IMR-90 (cell line): ENCODE results near the gene NKPD1. TPM values are rescaled to one million over a fixed set of nuclear protein-coding genes. Genes with fewer than 3 reads are reported as not detected.

Source experiments
- ATAC-seq: fragments of 200-7000 bp; cut with Tn5 transposase; 2 replicates; pipeline ENCODE4 v1.9.1; 2020; ENCODE audit warnings: low read depth, mild to moderate bottlenecking, moderate library complexity
- BruUV-seq: library from RNA; stranded (reverse); fragments of 400-500 nt; replicated peaks from 2 replicates; lab custom pipeline; 2021; lab: Mats Ljungman, UMichigan
- CTCF ChIA-PET: fragments of 300-600 bp; formaldehyde crosslinking; extraction: SDS; loops from one replicate; lab custom pipeline; 2021; ENCODE audit warnings: antibody characterized with exemption; lab: Yijun Ruan, JAX
- POLR2A ChIA-PET: fragments of 300-600 bp; sonication (Branson Sonifier 250); formaldehyde crosslinking; loops from one replicate; lab custom pipeline; 2022; ENCODE audit warnings: antibody characterized with exemption; ENCODE audit not compliant: unreplicated experiment; lab: Charles Lee
- DNase-seq: peaks from one replicate; pipeline ENCODE4 v3.0.0; 2013
- H2AFZ ChIP-seq: replicated peaks from 2 replicates; pipeline ENCODE3; 2013; ENCODE audit warnings: low read length, mild to moderate bottlenecking; ENCODE audit not compliant: poor library complexity
- H2AK5ac ChIP-seq: 2 replicates; pipeline ENCODE4 v1.6.1; 2013; ENCODE audit warnings: low read depth, low read length, inconsistent platforms
- H2AK9ac ChIP-seq: replicated peaks from 2 replicates; pipeline ENCODE3; 2013; ENCODE audit warnings: mild to moderate bottlenecking, low read depth, low read length, moderate library complexity; ENCODE audit not compliant: poor library complexity
- H2BK120ac ChIP-seq: 2 replicates; pipeline ENCODE4 v1.6.1; 2013; ENCODE audit warnings: low read depth, low read length, inconsistent platforms
- H2BK15ac ChIP-seq: 3 replicates; pipeline ENCODE4 v1.6.1; 2013; ENCODE audit warnings: low read depth, low read length, inconsistent platforms
- H2BK20ac ChIP-seq: 2 replicates; pipeline ENCODE4 v1.6.1; 2013; ENCODE audit warnings: low read depth, mild to moderate bottlenecking, inconsistent platforms, low read length, moderate library complexity
- H2BK5ac ChIP-seq: 2 replicates; pipeline ENCODE4 v1.6.1; 2013; ENCODE audit warnings: mild to moderate bottlenecking, low read depth, low read length, inconsistent platforms; ENCODE audit not compliant: poor library complexity, severe bottlenecking
- H3K14ac ChIP-seq: replicated peaks from 2 replicates; pipeline ENCODE4 v1.6.1; 2013; ENCODE audit warnings: low read depth, low read length, inconsistent platforms
- H3K18ac ChIP-seq: 2 replicates; pipeline ENCODE4 v1.6.1; 2013; ENCODE audit warnings: low read depth, low read length, control low read depth
- H3K23ac ChIP-seq: 2 replicates; pipeline ENCODE4 v1.6.1; 2013; ENCODE audit warnings: low read depth, low read length, inconsistent platforms
- H3K27ac ChIP-seq: 2 replicates; pipeline ENCODE4 v1.5.1; 2013; ENCODE audit warnings: mild to moderate bottlenecking, control low read depth, low read length; ENCODE audit not compliant: insufficient read depth
- H3K27me3 ChIP-seq: 2 replicates; pipeline ENCODE4 v1.6.1; 2013; ENCODE audit warnings: low read length; ENCODE audit not compliant: control insufficient read depth, insufficient read depth
- H3K36me3 ChIP-seq: 2 replicates; pipeline ENCODE4 v1.6.1; 2013; ENCODE audit warnings: low read length, mixed read lengths; ENCODE audit not compliant: control insufficient read depth, insufficient read depth
- H3K4ac ChIP-seq: 2 replicates; pipeline ENCODE4 v1.6.1; 2013; ENCODE audit warnings: low read depth, low read length, inconsistent platforms
- H3K4me1 ChIP-seq: 2 replicates; pipeline ENCODE4 v1.6.1; 2013; ENCODE audit warnings: low read length, mixed read lengths; ENCODE audit not compliant: control insufficient read depth, insufficient read depth
- H3K4me2 ChIP-seq: 2 replicates; pipeline ENCODE4 v1.6.1; 2013; ENCODE audit warnings: low read depth, mild to moderate bottlenecking, control low read depth, low read length, moderate library complexity
- H3K4me3 ChIP-seq: 2 replicates; pipeline ENCODE4 v1.5.1; 2013; ENCODE audit warnings: low read depth, mild to moderate bottlenecking, control low read depth, low read length, moderate library complexity; ENCODE audit not compliant: insufficient read depth
- H3K56ac ChIP-seq: 2 replicates; pipeline ENCODE4 v1.6.1; 2013; ENCODE audit warnings: low read length, inconsistent platforms; ENCODE audit not compliant: insufficient read depth; ENCODE audit errors: extremely low read depth
- H3K79me1 ChIP-seq, 2 experiments: 2 replicates each; pipeline ENCODE4 v1.6.1; 2013; ENCODE audit warnings: low read length in 2 of 2, inconsistent platforms in 1 of 2, low read depth in 1 of 2
- H3K9ac ChIP-seq: 2 replicates; pipeline ENCODE4 v1.6.1; 2013; ENCODE audit warnings: low read depth, low read length, control low read depth
- H3K9me1 ChIP-seq: 2 replicates; pipeline ENCODE4 v1.6.1; 2013; ENCODE audit warnings: low read length, inconsistent platforms; ENCODE audit not compliant: insufficient read depth
- H3K9me3 ChIP-seq: 2 replicates; pipeline ENCODE4 v1.6.1; 2013; ENCODE audit warnings: low read length; ENCODE audit not compliant: control insufficient read depth, insufficient read depth
- H4K20me1 ChIP-seq: 2 replicates; pipeline ENCODE4 v1.6.1; 2013; ENCODE audit warnings: low read length, inconsistent platforms; ENCODE audit not compliant: insufficient read depth
- H4K5ac ChIP-seq: 2 replicates; pipeline ENCODE4 v1.6.1; 2013; ENCODE audit warnings: mild to moderate bottlenecking, low read depth, low read length, control low read depth
- H4K8ac ChIP-seq, 2 experiments: 2 replicates each; pipeline ENCODE4 v1.6.1; 2013; ENCODE audit warnings: low read depth in 2 of 2, low read length in 2 of 2, control low read depth in 1 of 2, inconsistent platforms in 1 of 2
- H4K91ac ChIP-seq: 2 replicates; pipeline ENCODE4 v1.6.1; 2013; ENCODE audit warnings: low read depth, low read length, inconsistent platforms; ENCODE audit not compliant: insufficient read depth
- CHD1 ChIP-seq: IDR thresholded peaks from 2 replicates; pipeline ENCODE4 v1.6.1; 2012; ENCODE audit warnings: low read depth, low read length, improper control_type of control experiment
- CTCF ChIP-seq: conservative IDR thresholded peaks from 2 replicates; pipeline ENCODE4 v1.5.1; 2012; ENCODE audit warnings: mild to moderate bottlenecking, low read depth, low read length, improper control_type of control experiment
- ELK1 ChIP-seq: fragments of 150-350 bp; IDR thresholded peaks from 2 replicates; pipeline ENCODE4 v1.6.1; 2016; ENCODE audit warnings: low read depth, mild to moderate bottlenecking, low read length, moderate library complexity, borderline replicate concordance
- NFE2L2 ChIP-seq: fragments of 150-350 bp; IDR thresholded peaks from 2 replicates; pipeline ENCODE4 v1.6.1; 2016; ENCODE audit warnings: low read depth, mild to moderate bottlenecking, low read length
- RAD21 ChIP-seq: IDR thresholded peaks from 2 replicates; pipeline ENCODE4 v1.6.1; 2012; ENCODE audit warnings: low read length, improper control_type of control experiment
- RCOR1 ChIP-seq: IDR thresholded peaks from 2 replicates; pipeline ENCODE4 v1.6.1; 2012; ENCODE audit warnings: mild to moderate bottlenecking, low read length, improper control_type of control experiment; ENCODE audit not compliant: insufficient replicate concordance
- WGBS, 2 experiments: methylation state at CpG; one replicate each; pipeline versions ENCODE4 v1.1.5 to v1.1.7; 2013; ENCODE audit warnings: missing lambda C conversion rate in 2 of 2; ENCODE audit not compliant: insufficient read length in 1 of 2; ENCODE audit errors: extremely low coverage in 2 of 2; 5-methylcytosine and 5-hydroxymethylcytosine counted together
- dilution Hi-C: fragments of 300-500 bp; cut with HindIII; formaldehyde crosslinking; loops from one replicate; pipeline ENCODE4 v1.14.3; 2018; ENCODE audit warnings: low sequenced_read_pairs; ENCODE audit not compliant: unreplicated experiment
- in situ Hi-C: fragments of 300-500 bp; cut with MboI; formaldehyde crosslinking; loops from 3 replicates; pipeline ENCODE4 v1.14.3; 2019; ENCODE audit warnings: low sequenced_read_pairs, inconsistent platforms, mixed read lengths
- intact Hi-C: fragments of 100-400 bp; cut with micrococcal nuclease; formaldehyde crosslinking; loops from 2 replicates; pipeline ENCODE4 v1.10.0; 2022
- polyA plus RNA-seq, 3 experiments: library from polyadenylated mRNA; depleted of rRNA; stranded (reverse); fragments of >200 nt; gene quantifications; 2 replicates each; pipeline ENCODE4 v1.2.3, GENCODE V29; 2012; ENCODE audit warnings: low replicate concordance in 1 of 3
- total RNA-seq: library from RNA; depleted of rRNA; stranded (reverse); fragments of >200 nt; gene quantifications from 2 replicates; pipeline ENCODE4 v1.2.3, GENCODE V29; 2012

Gene NKPD1
- total and polyA plus RNA-seq, 2 of the 4 experiments (the other 2 are of a cell fraction) = under 0.01 to 0.09 TPM

- H3K4me2 ChIP-seq = no peak overlapping the region
- H3K9ac ChIP-seq = no peak overlapping the region
- dilution Hi-C loops = no loop called here
- H3K27ac ChIP-seq = no peak overlapping the region
- no peak overlapping the region for H3K4ac ChIP-seq
- H3K4me3 ChIP-seq = no peak overlapping the region
- peaks cover 2% of the 10 kb centered on the region; the same call in 1 of the 2 replicates for H3K4me1 ChIP-seq
- H4K5ac ChIP-seq = no peak overlapping the region
- DNase-seq (no peak), ATAC-seq (no peak)
- no peak overlapping the region for H4K91ac ChIP-seq
- no peak overlapping the region for H3K23ac ChIP-seq
- ChIA-PET POLR2A (no interaction called here), CTCF (no interaction called here)
- no peak overlapping the region for H3K56ac ChIP-seq
- peaks cover 12% of the 10 kb centered on the region for H3K36me3 ChIP-seq
- no peak for TF ChIP-seq RCOR1
- no peak for TF ChIP-seq CTCF
- no peak for TF ChIP-seq NFE2L2
- TF ChIP-seq CHD1 = no peak
- TF ChIP-seq RAD21 = no peak
- TF ChIP-seq ELK1 = no peak
- intact Hi-C loops = no loop called here
- no peak overlapping the region for H2AFZ ChIP-seq
- no peak overlapping the region for H3K14ac ChIP-seq
- peaks cover 50% of the 10 kb centered on the region for H4K20me1 ChIP-seq
- peaks cover 15% of the 10 kb centered on the region for H3K9me1 ChIP-seq
- H3K9me3 ChIP-seq = no peaks in the 10 kb centered on the region
- H2BK15ac ChIP-seq = no peak overlapping the region
- in situ Hi-C loops = no loop called here
- no peak overlapping the region for H2BK120ac ChIP-seq
- H2BK5ac ChIP-seq = no peak overlapping the region
- 0 out of 4 replicates have a peak overlapping the region, but pooled peaks of 1 of the 2 experiments have one; percentile 17 for H4K8ac ChIP-seq
- no peak overlapping the region for H2AK5ac ChIP-seq
- H3K27me3 ChIP-seq = no peaks in the 10 kb centered on the region
- H2AK9ac ChIP-seq = no peak overlapping the region
- H3K18ac ChIP-seq = no peak overlapping the region
- no peak overlapping the region for H2BK20ac ChIP-seq
- H3K79me1 ChIP-seq = peaks cover 35 to 72% of the 10 kb centered on the region in 2 experiments
- BruUV-seq = no TSS peak
- 82% methylated on average over 2 of the region's 12 CpGs; no CpG with 5 or more reads in 1 of the 2 experiments for WGBS, 2 experiments
Observed at GRCh38 chr19:45136507-45137178, 24.1 kb downstream of the NKPD1 start.
